GOT3 (cell line): ENCODE results near the gene DDX4.
"Not testable (repeated sequence)": the region's sequence is repeated elsewhere in the genome, so short reads cannot be mapped to it uniquely, and the experiment has no call there.

Source experiments
- DNase-seq: peaks from one replicate; lab custom pipeline; 2025; ENCODE audit warnings: mixed read lengths; lab: John Stamatoyannopoulos, UW

Gene DDX4

GRCh38 chr5:55737793-55738192, at the start of gene DDX4:
Gene DDX4 (plus strand): TSS chr5:55738061. CDS start chr5:55738964, 903 bp downstream.
- DNase-seq: no peak

GRCh38 chr5:55691265-55692105, 46.4 kb upstream of the DDX4 start:
- no peak for DNase-seq

DNA sequence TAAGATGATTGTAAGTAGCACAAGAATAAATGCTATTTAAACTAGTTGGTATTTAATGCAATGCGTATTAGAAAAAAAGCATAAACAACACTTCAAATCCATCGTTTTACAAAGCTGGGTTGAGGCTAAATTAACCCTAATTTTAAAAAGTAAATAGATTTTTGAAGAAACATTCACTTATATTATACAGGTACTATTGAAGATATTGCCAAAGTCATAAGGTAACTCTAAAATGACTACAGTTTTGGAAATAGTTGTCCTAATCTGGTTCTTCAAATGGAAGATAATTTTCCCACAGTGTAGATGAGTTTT, 45.8 kb upstream of the DDX4 start:
- no peak for DNase-seq

GRCh38 chr5:55692509-55692908, 45.4 kb upstream of the DDX4 start:
- DNase-seq: no peak

DNA sequence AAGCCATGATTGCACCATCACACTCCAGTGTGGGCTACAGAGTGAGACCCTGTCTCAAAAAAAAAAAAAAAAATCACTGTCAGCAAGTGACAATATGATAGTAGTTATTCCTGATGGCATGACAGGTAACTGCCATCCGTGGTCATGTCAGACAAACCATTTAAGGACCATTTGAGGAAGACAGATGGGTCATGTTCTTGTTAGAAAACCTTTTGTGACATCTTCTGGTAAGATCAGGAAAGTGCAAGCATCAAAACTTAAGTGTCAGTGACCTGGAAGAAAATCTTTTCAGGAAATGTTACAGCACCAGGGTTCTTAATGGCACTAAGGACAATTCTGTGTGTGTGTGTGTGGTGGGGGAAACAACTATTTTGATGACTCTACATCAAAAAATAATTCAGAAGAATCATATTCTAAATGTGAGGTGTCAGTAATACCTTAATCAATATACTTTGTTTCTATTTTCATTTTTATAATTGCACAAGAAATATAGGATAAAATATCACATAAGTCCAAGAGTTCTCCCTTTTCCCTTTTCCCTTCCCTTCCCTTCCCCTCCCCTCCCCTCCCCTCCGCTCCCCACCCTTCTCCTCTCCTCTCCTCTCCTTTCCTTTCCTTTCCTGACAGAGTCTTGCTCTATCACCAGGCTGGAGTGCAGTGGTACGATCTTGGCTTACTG, 43.6 kb upstream of the DDX4 start:
- DNase-seq: no peak

DNA sequence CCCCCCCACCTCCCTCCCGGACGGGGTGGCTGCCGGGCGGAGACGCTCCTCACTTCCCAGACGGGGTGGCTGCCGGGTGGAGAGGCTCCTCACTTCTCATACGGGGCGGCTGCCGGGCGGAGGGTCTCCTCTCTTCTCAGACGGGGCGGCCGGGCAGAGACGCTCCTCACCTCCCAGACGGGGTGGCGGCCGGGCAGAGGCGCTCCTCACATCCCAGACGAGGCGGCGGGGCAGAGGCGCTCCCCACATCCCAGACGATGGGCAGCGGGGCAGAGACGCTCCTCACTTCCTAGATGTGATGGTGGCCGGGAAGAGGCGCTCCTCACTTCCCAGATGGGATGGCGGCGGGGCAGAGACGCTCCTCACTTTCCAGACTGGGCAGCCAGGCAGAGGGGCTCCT, 41.2 kb upstream of the DDX4 start:
- DNase-seq: not testable (repeated sequence)

- no peak for DNase-seq
These were observed 38.7 kb upstream of the DDX4 start for GRCh38 chr5:55699041-55699688.

GRCh38 chr5:55700745-55701144, 37.1 kb upstream of the DDX4 start:
- DNase-seq: no peak

- DNase-seq: no peak
These were observed 36.3 kb upstream of the DDX4 start for GRCh38 chr5:55701462-55702103.

DNA sequence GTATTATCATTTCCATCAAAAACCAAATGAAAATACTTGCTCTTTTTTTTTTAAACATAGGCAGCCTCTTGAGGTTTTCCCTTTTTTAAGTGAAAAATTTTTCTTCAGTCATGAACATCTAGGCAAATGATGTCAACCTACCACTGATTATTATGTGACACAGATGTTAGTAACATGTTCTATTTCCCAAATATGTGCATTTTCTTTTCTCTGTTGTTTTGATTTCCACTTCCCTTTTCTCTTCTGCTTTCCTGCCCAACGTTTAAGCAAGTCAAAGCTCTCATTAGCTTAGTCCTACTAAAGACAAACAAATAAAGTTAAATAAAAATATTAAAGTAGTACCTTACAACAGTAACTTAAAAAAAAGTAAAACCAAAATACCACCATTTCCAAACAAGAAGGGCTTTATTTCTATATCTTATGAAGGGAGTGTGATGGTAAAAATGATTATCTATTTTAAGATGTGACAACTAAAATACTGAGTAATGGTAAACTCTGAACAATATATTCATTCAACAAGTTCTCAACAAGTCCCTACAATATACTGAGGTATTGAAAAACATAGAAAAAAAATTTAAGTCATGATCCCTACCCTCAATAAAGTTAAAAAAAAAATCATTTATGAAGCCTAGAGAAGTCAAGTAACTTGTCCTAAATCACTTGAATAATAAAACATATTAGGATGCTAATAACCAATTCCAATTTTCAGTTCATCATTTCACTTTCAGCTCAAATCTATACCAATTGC, 35.1 kb upstream of the DDX4 start:
- no peak for DNase-seq

GRCh38 chr5:55706230-55706629, 31.6 kb upstream of the DDX4 start:
- no peak for DNase-seq

DNA sequence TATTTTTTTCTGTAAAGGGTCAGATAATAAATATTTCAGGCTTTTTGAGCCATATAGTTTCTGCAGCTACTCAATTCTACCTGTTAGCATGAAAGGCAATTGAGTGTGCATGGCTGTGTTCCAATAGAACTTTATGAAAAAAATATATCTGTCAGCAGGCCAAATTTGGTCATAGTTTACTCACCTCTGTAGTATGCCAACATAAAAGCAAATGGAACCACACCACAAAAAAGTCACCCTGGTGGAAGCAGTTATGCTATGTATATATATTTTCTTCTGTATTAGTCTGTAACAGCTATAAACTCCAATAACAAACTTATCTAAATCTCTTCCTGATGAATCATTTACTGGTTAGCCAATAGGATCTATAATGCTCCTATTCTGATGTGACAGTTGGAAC, 29.1 kb upstream of the DDX4 start:
- DNase-seq: no peak

DNA sequence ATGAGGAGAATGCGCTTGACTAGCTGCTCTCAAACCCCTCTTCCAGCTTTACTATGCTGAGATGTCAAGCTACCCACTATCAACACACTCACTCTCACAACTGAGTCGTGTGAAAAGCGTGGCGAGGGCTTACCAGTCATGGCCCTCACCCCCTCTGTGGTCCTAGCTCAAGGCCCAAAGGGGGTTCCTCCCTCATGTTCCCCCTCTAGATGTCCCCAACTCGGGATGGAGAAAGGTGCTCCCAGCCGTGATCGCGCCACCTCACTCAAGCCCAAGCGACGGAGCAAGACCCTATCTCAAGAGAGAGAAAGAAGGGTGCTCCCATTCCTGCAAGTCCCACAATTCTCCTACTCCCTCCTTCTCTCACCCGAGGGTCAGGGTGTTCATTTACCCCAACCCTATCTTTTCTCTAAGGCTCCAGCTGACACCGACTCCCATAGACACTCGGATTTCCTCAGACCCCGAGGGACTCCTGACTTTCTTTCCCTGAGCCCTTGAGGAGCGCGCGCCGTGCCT, 26.3 kb upstream of the DDX4 start:
- no peak for DNase-seq

DNA sequence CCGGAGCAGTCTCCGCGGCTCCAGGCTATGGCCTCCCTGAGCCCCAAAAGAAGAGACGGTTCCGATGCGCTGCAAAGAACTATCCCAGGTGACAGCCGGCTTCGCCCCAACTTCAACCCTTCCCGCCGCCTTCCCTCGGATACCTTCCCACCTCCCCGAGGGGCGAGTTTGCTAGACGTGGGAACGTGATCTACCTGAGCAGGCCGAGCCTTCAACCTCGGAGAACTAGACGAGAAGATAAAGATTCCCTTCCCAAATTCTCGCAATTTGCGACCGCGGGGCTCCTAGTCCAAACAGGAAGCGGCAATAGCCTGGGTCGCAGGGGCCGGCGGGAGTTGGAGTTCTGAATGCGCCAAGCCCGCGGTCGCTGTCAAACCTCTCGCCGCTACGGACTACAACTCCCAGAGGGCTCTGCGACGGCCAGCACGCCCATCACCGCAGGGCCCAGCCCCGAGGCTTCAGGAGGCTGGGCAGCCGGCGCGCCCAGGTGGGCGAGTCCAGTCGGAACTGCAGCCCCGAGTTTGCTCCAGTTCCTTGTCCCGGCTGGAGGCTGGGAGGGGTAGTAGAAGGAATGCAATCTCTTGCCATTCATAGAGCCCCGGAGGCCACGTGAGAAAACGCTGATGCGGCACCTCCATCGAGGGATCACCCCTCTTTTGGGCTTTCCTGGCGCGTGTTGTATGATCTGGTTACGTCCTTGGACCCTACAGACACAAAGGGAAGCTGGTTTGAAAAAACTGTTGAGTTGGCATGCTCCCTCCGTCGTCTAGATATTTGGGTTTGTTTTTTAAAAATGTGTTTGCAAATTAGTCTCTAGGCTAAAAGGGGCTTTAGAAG, 25.6 kb upstream of the DDX4 start, which contains the start of gene SLC38A9:
Gene SLC38A9 (minus strand): TSS at position 302 of the 837 bp plus-strand sequence. CDS start 14,366 bp downstream, outside the sequence.
- DNase-seq: peak; percentile 83

GRCh38 chr5:55713871-55714270, 24.0 kb upstream of the DDX4 start:
- DNase-seq: no peak

- DNase-seq: no peak
These were observed 23.5 kb upstream of the DDX4 start for GRCh38 chr5:55714339-55714738.

DNA sequence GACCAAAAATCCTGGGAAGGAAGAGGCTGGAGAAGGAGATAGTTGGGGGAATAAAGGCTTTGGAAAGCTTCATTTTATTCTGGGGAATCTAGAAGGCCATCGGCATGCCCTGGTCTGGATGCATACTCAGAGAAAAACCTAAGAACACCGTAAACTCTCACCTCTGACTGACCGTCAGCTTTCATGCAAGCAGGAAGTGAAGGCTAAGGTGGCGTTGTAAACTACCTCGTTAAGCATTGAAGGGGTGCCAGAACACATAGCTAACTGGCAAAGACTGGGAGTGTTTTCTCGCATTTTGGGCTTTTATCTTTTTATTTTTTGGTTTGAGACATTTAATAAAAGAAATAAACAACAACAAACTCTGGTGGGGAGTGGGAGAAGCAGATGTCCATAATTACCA, 23.1 kb upstream of the DDX4 start:
- no peak for DNase-seq

DNA sequence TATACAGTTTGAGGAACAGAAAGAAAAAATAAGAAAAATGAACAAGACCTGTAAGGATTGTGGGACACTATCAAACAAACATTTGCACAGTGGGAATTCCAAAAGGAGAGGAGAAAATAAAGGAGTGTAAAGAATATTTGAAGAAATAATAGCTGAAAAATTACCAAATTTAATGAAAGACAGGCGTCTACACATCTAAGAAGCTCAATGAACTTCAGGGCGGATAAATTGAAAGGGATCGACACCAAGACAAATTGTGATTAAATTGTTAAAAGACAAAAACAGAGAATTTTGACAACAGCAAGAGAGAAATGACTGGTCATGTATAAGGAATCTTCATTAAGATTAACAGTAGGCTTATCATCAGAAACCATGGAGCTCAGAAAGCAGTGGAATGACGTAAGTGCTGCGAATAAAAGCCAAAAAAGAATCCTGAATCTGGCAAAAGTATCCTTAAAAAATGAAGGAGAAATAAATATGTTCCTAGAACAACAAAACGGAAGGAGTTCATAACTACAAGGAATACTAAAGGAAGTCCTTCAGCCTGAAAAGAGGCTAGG, 22.3 kb upstream of the DDX4 start:
- DNase-seq: no peak

- not testable (repeated sequence) for DNase-seq
These were observed 18.8 kb upstream of the DDX4 start for GRCh38 chr5:55719026-55719425.

DNA sequence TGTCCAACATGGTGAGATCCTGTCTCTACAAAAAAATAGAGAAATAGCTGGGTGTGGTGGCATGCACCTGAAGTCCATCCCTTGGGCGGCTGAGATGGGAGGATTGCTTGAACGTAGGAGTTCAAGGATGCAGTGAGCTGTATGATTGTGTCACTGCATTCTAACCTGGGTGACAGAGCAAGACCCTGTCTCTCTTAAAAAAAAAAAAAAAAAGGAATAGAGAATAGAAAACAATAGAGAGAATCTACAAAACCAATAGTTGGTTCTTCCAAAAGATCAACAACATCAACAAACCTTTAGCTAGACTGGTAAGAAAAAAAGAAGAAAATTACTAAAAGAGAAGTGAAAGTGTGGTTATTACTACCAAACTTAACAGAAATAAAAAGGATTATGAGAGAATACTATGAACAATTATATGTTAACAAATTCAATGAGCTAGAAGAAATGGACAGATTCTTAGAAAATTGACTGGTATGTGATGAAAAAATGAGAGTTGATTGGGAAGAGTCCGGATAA, 17.6 kb upstream of the DDX4 start:
- DNase-seq: no peak
